ENCODE measurements around the gene ALDH3A2. TPM values are rescaled to one million over a fixed set of nuclear protein-coding genes. Genes with fewer than 3 reads are reported as not detected.

ALDH3A2 gene
- total RNA-seq, 1 donor from 2014 or later, result 268 TPM

- no peak overlapping the region for H3K4me3 ChIP-seq
- H3K36me3 ChIP-seq, result peaks cover 0 to 34% of the 10 kb centered on the region in 2 donors
- no peaks in the 10 kb centered on the region for H3K9me3 ChIP-seq
- peak in 1 of 2 donors; percentile 70 for DNase-seq (ENCODE audit: extremely low spot score in 2 of 2)
- H3K27me3 ChIP-seq, result no peaks in the 10 kb centered on the region
- TF ChIP-seq CTCF (IDR thresholded peaks at IDR 0.05) (no peak), POLR2AphosphoS5 (IDR thresholded peaks at IDR 0.05; ENCODE audit: insufficient read depth in 1 of 2, low read depth in 1 of 2) (no peak), POLR2A (IDR thresholded peaks at IDR 0.05) (no peak)
- H3K27ac ChIP-seq, result no peak overlapping the region
- H3K4me1 ChIP-seq, result peaks cover 50% of the 10 kb centered on the region
- intact Hi-C loops (cut with DNase I), result loop anchor here (10.0 kb wide), 1 partner anchor 110 kb away; no protein-coding TSS in a partner anchor
Observed at GRCh38 chr17:19654342-19654886, 5.9 kb downstream of the ALDH3A2 start.

DNA sequence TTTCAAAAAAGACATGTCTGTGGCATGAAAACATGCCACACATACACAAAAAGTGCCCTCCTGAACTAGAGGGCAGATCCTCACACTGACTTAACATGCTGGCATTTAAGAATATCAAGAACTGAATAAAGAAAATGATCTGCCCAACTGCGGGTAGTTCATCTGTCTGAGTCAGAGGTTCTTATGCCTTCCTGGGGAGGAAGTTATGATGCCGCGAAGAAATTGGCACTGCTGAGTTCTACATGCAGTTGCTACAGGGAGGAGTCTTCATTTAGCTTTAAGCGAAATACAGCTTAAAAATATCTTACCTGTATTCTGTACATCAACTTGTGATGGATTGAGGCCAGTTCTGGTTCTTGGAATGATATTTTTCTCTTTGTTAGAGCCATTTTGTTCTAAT, 6.3 kb downstream of the ALDH3A2 start:
- no peak overlapping the region for H3K4me3 ChIP-seq
- H3K36me3 ChIP-seq, result peaks cover 0 to 34% of the 10 kb centered on the region in 2 donors
- DNase-seq (ENCODE audit: extremely low spot score in 2 of 2), result peak in 1 of 2 donors; percentile 42
- intact Hi-C loops (cut with DNase I), result loop anchor here (10.0 kb wide), 1 partner anchor 110 kb away; no protein-coding TSS in a partner anchor
- H3K4me1 ChIP-seq, result peaks cover 47% of the 10 kb centered on the region
- TF ChIP-seq POLR2A (IDR thresholded peaks at IDR 0.05) (no peak), CTCF (IDR thresholded peaks at IDR 0.05) (no peak), POLR2AphosphoS5 (IDR thresholded peaks at IDR 0.05; ENCODE audit: insufficient read depth in 1 of 2, low read depth in 1 of 2) (no peak)
- H3K27ac ChIP-seq, result no peak overlapping the region
- H3K9me3 ChIP-seq, result no peaks in the 10 kb centered on the region
- no peaks in the 10 kb centered on the region for H3K27me3 ChIP-seq

DNA sequence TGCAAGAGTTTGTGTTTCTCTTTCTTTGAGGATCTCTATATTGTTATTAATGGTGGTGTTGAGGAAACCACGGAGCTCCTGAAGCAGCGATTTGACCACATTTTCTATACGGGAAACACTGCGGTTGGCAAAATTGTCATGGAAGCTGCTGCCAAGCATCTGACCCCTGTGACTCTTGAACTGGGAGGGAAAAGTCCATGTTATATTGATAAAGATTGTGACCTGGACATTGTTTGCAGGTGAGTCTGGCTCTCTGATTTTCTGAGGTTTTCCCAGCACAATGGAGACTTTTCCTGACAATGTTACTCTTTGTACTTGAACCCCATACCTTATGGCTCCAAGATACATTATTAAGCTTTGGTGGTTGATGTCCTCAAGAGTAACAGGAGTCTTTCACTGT, 7.8 kb downstream of the ALDH3A2 start:
- Histone ChIP-seq H3K27me3 (no peaks in the 10 kb centered on the region), H3K4me3 (no peak overlapping the region), H3K9me3 (no peaks in the 10 kb centered on the region), H3K36me3 (peaks cover 0 to 34% of the 10 kb centered on the region in 2 donors), H3K4me1 (peaks cover 32% of the 10 kb centered on the region), H3K27ac (no peak overlapping the region)
- intact Hi-C loops (cut with DNase I), result loop anchor here (10.0 kb wide), 1 partner anchor 108 kb away; no protein-coding TSS in a partner anchor
- TF ChIP-seq CTCF (IDR thresholded peaks at IDR 0.05) (no peak), POLR2AphosphoS5 (IDR thresholded peaks at IDR 0.05; ENCODE audit: insufficient read depth in 1 of 2, low read depth in 1 of 2) (no peak), POLR2A (IDR thresholded peaks at IDR 0.05) (no peak)
- DNase-seq (ENCODE audit: extremely low spot score in 2 of 2), result no peak

- no peak overlapping the region for H3K27ac ChIP-seq
- H3K27me3 ChIP-seq, result no peaks in the 10 kb centered on the region
- DNase-seq (ENCODE audit: extremely low spot score in 2 of 2), result peak in 1 of 2 donors; percentile 77
- intact Hi-C loops (cut with DNase I), result loop anchor here (10.0 kb wide), 1 partner anchor 108 kb away; no protein-coding TSS in a partner anchor
- H3K4me3 ChIP-seq, result no peak overlapping the region
- TF ChIP-seq CTCF (IDR thresholded peaks at IDR 0.05), result no peak
- no peak for TF ChIP-seq POLR2A (IDR thresholded peaks at IDR 0.05)
- no peak for TF ChIP-seq POLR2AphosphoS5 (IDR thresholded peaks at IDR 0.05; ENCODE audit: insufficient read depth in 1 of 2, low read depth in 1 of 2)
- H3K9me3 ChIP-seq, result no peaks in the 10 kb centered on the region
- H3K36me3 ChIP-seq, result peaks cover 0 to 36% of the 10 kb centered on the region in 2 donors
- peaks cover 25% of the 10 kb centered on the region for H3K4me1 ChIP-seq
Observed at GRCh38 chr17:19656851-19657581, 8.5 kb downstream of the ALDH3A2 start.
